Activated CD8-positive, alpha-beta T cell treated with anti-CD3 and anti-CD28 coated beads for 36 hours (primary cell): ENCODE data around the gene STK17A. TPM values are rescaled to one million over a fixed set of nuclear protein-coding genes. Genes with fewer than 3 reads are reported as not detected.

ENCODE experiments used
- ATAC-seq: fragments of 200-7000 bp; cut with Tn5 transposase; one replicate; pipeline ENCODE4 v1.10.0; 2021; ENCODE audit warnings: mild to moderate bottlenecking, moderate library complexity
- CTCF ChIA-PET: fragments of 350-600 bp; sonication (Branson Sonifier 250); formaldehyde crosslinking; loops from one replicate; lab custom pipeline; 2021; ENCODE audit warnings: antibody characterized with exemption; lab: Charles Lee
- POLR2A ChIA-PET: fragments of 350-600 bp; sonication (Branson Sonifier 250); formaldehyde crosslinking; loops from one replicate; lab custom pipeline; 2021; ENCODE audit warnings: antibody characterized with exemption; lab: Charles Lee
- DNase-seq: peaks from one replicate; pipeline ENCODE4 v3.0.0-alpha.2; 2020
- H3K27ac Mint-ChIP-seq: one replicate; pipeline ENCODE4 v1.8.0; 2021; ENCODE audit warnings: mild to moderate bottlenecking, mixed read lengths
- H3K27me3 Mint-ChIP-seq: one replicate; pipeline ENCODE4 v1.8.0; 2021; ENCODE audit warnings: mixed read lengths
- H3K36me3 Mint-ChIP-seq: one replicate; pipeline ENCODE4 v1.8.0; 2021; ENCODE audit warnings: low read depth, mixed read lengths
- H3K4me1 Mint-ChIP-seq: one replicate; pipeline ENCODE4 v1.8.0; 2021; ENCODE audit warnings: low read depth, mixed read lengths
- H3K4me3 Mint-ChIP-seq: one replicate; pipeline ENCODE4 v1.8.0; 2021; ENCODE audit warnings: mild to moderate bottlenecking, moderate library complexity, mixed read lengths
- H3K9me3 Mint-ChIP-seq: one replicate; pipeline ENCODE4 v1.8.0; 2021; ENCODE audit warnings: mixed read lengths
- intact Hi-C: fragments of 100-400 bp; cut with micrococcal nuclease; formaldehyde crosslinking; loops from one replicate; pipeline ENCODE4 v1.10.0; 2022
- total RNA-seq, 2 experiments: library from RNA; stranded (reverse); gene quantifications; one replicate each; pipeline ENCODE4 v1.2.3, GENCODE V29; 2021
- TF ChIP-seq, protein P1 (sequence below): fragments of 200-600 bp; IDR thresholded peaks from one replicate; pipeline ENCODE4 v1.8.0; 2022; ENCODE audit warnings: antibody characterized with exemption, mild to moderate bottlenecking

The STK17A gene
- total RNA-seq, 2 experiments from 2014 or later = 42.4 to 46.1 TPM

DNA sequence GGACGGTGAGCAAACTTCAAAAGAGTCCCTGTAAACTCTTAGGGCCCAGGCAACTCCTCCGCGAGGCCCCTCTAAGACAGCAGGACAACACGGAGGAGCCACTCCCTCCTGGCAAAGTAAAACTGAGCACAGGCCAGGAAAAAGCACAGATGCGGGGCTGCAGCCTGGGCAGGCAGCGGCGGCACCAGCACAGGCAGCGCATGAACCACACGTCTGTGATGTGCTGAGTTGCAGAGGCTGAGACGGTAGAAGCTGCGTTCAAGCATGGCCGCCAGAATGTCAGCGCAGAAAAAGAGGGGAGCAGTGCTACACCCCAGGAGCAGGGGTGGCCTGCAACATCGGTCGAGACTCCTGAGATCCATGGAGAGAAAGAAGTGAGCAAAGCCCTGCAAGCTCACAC, 46.1 kb upstream of the STK17A start:
- H3K27ac Mint-ChIP-seq = no peak overlapping the region
- POLR2A ChIA-PET = interaction anchor here (1.2 kb wide), 1 partner anchor 46 kb away, joined by 4 read pairs; the partner anchor contains the start of gene STK17A
- DNase-seq (no peak), ATAC-seq (no peak)
- H3K36me3 Mint-ChIP-seq = no peaks in the 10 kb centered on the region
- peaks cover 3% of the 10 kb centered on the region for H3K27me3 Mint-ChIP-seq
- CTCF ChIA-PET = interaction anchor here (1.0 kb wide), 1 partner anchor 9 kb away, joined by 3 read pairs; no protein-coding TSS in a partner anchor
- no peak overlapping the region for H3K4me3 Mint-ChIP-seq
- H3K9me3 Mint-ChIP-seq = no peaks in the 10 kb centered on the region
- TF ChIP-seq, protein P1, sequence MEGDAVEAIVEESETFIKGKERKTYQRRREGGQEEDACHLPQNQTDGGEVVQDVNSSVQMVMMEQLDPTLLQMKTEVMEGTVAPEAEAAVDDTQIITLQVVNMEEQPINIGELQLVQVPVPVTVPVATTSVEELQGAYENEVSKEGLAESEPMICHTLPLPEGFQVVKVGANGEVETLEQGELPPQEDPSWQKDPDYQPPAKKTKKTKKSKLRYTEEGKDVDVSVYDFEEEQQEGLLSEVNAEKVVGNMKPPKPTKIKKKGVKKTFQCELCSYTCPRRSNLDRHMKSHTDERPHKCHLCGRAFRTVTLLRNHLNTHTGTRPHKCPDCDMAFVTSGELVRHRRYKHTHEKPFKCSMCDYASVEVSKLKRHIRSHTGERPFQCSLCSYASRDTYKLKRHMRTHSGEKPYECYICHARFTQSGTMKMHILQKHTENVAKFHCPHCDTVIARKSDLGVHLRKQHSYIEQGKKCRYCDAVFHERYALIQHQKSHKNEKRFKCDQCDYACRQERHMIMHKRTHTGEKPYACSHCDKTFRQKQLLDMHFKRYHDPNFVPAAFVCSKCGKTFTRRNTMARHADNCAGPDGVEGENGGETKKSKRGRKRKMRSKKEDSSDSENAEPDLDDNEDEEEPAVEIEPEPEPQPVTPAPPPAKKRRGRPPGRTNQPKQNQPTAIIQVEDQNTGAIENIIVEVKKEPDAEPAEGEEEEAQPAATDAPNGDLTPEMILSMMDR = no peak
- H3K4me1 Mint-ChIP-seq = no peaks in the 10 kb centered on the region
- intact Hi-C loops = no loop called here

DNA sequence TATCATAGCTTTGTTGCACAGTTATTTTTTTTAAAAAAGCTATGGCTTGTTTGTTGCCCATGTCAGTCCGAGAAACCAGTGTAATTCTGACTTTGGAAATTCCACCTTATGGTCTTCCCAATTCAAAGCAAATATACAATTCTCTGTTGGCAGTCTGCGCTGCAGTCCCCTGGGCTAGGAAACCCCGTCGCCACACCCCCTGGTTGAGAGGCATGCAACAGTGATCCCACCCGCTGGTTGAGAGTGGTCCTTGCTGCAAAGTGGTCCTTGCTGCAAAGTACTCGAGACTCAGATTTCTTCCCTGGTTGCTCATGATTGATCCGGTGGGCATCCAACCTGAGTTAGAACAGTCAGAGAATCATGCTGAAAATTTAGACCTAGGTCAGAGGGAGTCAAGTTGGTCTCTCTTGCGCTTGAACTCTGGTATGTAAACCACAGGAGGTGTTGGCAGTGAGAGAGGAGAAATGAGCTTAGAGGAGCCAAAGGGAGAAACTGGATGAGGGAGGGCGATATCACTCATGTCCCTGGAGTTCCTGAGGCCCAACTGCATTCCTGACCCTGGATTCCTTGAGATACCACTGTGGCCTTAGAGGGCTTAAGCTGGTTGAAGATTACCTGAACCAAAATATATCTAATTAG, 45.0 kb upstream of the STK17A start:
- DNase-seq (no peak), ATAC-seq (no peak)
- Mint-ChIP-seq H3K4me3 (no peak overlapping the region), H3K4me1 (no peaks in the 10 kb centered on the region), H3K27me3 (peaks cover 5% of the 10 kb centered on the region), H3K9me3 (no peaks in the 10 kb centered on the region), H3K27ac (no peak overlapping the region), H3K36me3 (no peaks in the 10 kb centered on the region)
- intact Hi-C loops = no loop called here
- TF ChIP-seq, protein P1 = no peak
- ChIA-PET POLR2A (interaction anchor here (1.2 kb wide), 1 partner anchor 45 kb away, joined by 4 read pairs; the partner anchor contains the start of gene STK17A), CTCF (interaction anchor here (1.0 to 1.1 kb wide), 2 partner anchors 10 to 252 kb away, joined by 3 to 4 read pairs; no protein-coding TSS in a partner anchor)

DNA sequence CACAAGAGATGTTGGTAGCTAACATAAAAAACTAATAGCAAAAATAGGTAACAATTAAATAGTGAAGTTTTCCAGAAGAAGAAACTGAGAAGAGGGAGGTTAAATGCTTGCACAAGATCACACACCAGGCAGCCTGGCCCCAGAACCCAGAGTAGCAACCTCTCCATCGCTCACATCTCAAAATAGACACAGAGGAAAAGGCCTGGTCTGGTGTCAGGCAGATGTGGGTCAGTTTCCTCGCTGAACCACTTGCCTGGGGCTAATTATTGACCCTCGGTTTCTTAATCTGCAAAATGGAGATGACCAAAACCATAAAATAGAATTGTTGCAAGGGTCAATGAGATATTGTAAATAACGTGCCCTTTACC, 44.5 kb upstream of the STK17A start:
- Mint-ChIP-seq H3K9me3 (no peaks in the 10 kb centered on the region), H3K27me3 (peaks cover 5% of the 10 kb centered on the region), H3K36me3 (no peaks in the 10 kb centered on the region), H3K27ac (no peak overlapping the region), H3K4me1 (no peaks in the 10 kb centered on the region), H3K4me3 (no peak overlapping the region)
- ChIA-PET CTCF (interaction anchor here (1.1 kb wide), 1 partner anchor 252 kb away, joined by 4 read pairs; no protein-coding TSS in a partner anchor), POLR2A (no interaction called here)
- DNase-seq (no peak), ATAC-seq (no peak)
- TF ChIP-seq, protein P1 = no peak
- intact Hi-C loops = no loop called here

DNA sequence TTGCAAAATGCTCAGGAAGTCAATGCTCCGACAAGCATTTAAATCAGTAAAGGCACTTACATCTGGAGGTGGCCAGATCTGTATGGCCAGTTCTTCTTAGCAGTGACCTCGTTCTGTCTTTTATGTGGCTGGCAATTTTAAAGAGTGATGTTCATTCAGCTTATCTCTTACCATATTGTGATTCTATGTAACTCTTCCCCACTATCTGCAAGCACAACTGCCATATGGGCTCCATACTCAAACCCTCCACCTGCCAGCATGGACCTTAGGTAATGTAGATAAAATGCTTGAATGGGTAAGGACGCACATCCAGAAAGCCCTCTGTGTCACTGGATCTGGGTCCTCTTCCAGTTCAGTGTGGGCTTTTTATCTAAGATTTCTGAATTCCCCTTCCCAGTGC, 42.4 kb upstream of the STK17A start:
- ATAC-seq (no peak), DNase-seq (no peak)
- peaks cover 8% of the 10 kb centered on the region for H3K27me3 Mint-ChIP-seq
- TF ChIP-seq, protein P1 = no peak
- ChIA-PET POLR2A (no interaction called here), CTCF (no interaction called here)
- H3K9me3 Mint-ChIP-seq = no peaks in the 10 kb centered on the region
- no peaks in the 10 kb centered on the region for H3K4me1 Mint-ChIP-seq
- no peak overlapping the region for H3K27ac Mint-ChIP-seq
- H3K36me3 Mint-ChIP-seq = no peaks in the 10 kb centered on the region
- no peak overlapping the region for H3K4me3 Mint-ChIP-seq
- intact Hi-C loops = no loop called here

DNA sequence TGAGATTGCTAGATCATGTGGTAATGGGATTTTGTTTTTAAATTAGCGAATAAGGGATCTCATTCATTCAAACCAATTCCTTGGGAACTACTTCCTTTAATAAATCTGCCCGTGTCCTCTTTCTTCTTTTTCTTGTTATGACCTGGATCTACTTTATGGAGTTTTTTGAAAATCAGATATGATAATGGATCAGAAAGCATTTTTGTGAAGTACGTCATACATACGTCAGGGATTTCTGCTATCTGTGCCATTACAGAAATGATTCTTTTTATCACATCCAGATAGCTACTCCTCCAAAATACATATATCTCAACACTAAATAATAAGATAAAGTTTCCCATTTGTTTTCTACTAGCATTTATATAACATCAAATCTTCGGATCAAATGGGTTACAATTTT, 40.2 kb upstream of the STK17A start:
- ChIA-PET POLR2A (no interaction called here), CTCF (no interaction called here)
- H3K27me3 Mint-ChIP-seq = peaks cover 11% of the 10 kb centered on the region
- TF ChIP-seq, protein P1 = no peak
- H3K36me3 Mint-ChIP-seq = no peaks in the 10 kb centered on the region
- DNase-seq (no peak), ATAC-seq (no peak)
- no peak overlapping the region for H3K27ac Mint-ChIP-seq
- intact Hi-C loops = no loop called here
- no peak overlapping the region for H3K4me3 Mint-ChIP-seq
- no peaks in the 10 kb centered on the region for H3K9me3 Mint-ChIP-seq
- H3K4me1 Mint-ChIP-seq = no peaks in the 10 kb centered on the region
